Measurements from ENCODE around the gene DNAJB6.

Gene DNAJB6

GRCh38 chr7:157464111-157464970 lies 127.5 kb downstream of the DNAJB6 start:
- Histone ChIP-seq H3K27ac (ENCODE audit: low read depth, low read length) (no peak overlapping the region), H3K4me2 (ENCODE audit: low read depth, low read length, poor library complexity, severe bottlenecking) (no peak overlapping the region), H2AFZ (ENCODE audit: low read depth, low read length, severe bottlenecking) (no peak overlapping the region), H3K36me3 (ENCODE audit: low read length) (no peaks in the 10 kb centered on the region), H3K9me3 (ENCODE audit: insufficient read depth, low read length) (no peaks in the 10 kb centered on the region), H3K79me2 (ENCODE audit: insufficient read depth, low read length) (no peaks in the 10 kb centered on the region), H3K4me3 (ENCODE audit: insufficient read depth, low read length, poor library complexity, severe bottlenecking) (no peak overlapping the region), H3K9ac (ENCODE audit: low read length) (no peak overlapping the region), H3K9me2 (replicated peaks; ENCODE audit: insufficient read depth, low read length) (no peaks in the 10 kb centered on the region), H3F3A (ENCODE audit: insufficient read depth) (no peaks in the 10 kb centered on the region), H4K20me1 (ENCODE audit: low read depth, low read length) (no peaks in the 10 kb centered on the region), H3K27me3 (ENCODE audit: low read length) (no peaks in the 10 kb centered on the region)
- no peak for TF ChIP-seq EZH2phosphoT487 (conservative IDR thresholded peaks at IDR 0.05; ENCODE audit: low read length)
- no peak for TF ChIP-seq CTCF (IDR thresholded peaks at IDR 0.05; ENCODE audit: insufficient read depth, low read length, poor library complexity, severe bottlenecking)

- no peak overlapping the region for H3K9ac ChIP-seq (ENCODE audit: low read length)
- no peak overlapping the region for H3K4me3 ChIP-seq (ENCODE audit: insufficient read depth, low read length, poor library complexity, severe bottlenecking)
- no peaks in the 10 kb centered on the region for H3K36me3 ChIP-seq (ENCODE audit: low read length)
- no peak overlapping the region for H3K27ac ChIP-seq (ENCODE audit: low read depth, low read length)
- no peaks in the 10 kb centered on the region for H3K9me2 ChIP-seq (replicated peaks; ENCODE audit: insufficient read depth, low read length)
- H3K79me2 ChIP-seq (ENCODE audit: insufficient read depth, low read length): no peaks in the 10 kb centered on the region
- H3K9me3 ChIP-seq (ENCODE audit: insufficient read depth, low read length): no peaks in the 10 kb centered on the region
- TF ChIP-seq EZH2phosphoT487 (conservative IDR thresholded peaks at IDR 0.05; ENCODE audit: low read length) (no peak), CTCF (IDR thresholded peaks at IDR 0.05; ENCODE audit: insufficient read depth, low read length, poor library complexity, severe bottlenecking) (no peak)
- no peaks in the 10 kb centered on the region for H4K20me1 ChIP-seq (ENCODE audit: low read depth, low read length)
- H3F3A ChIP-seq (ENCODE audit: insufficient read depth): no peaks in the 10 kb centered on the region
- no peak overlapping the region for H3K4me2 ChIP-seq (ENCODE audit: low read depth, low read length, poor library complexity, severe bottlenecking)
- no peaks in the 10 kb centered on the region for H3K27me3 ChIP-seq (ENCODE audit: low read length)
- no peak overlapping the region for H2AFZ ChIP-seq (ENCODE audit: low read depth, low read length, severe bottlenecking)
Observed at GRCh38 chr7:157464971-157465886, 128.4 kb downstream of the DNAJB6 start.

GRCh38 chr7:157465891-157466866 lies 129.4 kb downstream of the DNAJB6 start:
- no peaks in the 10 kb centered on the region for H3K9me3 ChIP-seq (ENCODE audit: insufficient read depth, low read length)
- H3K9me2 ChIP-seq (replicated peaks; ENCODE audit: insufficient read depth, low read length): no peaks in the 10 kb centered on the region
- no peaks in the 10 kb centered on the region for H3K36me3 ChIP-seq (ENCODE audit: low read length)
- no peaks in the 10 kb centered on the region for H3K27me3 ChIP-seq (ENCODE audit: low read length)
- H3K4me3 ChIP-seq (ENCODE audit: insufficient read depth, low read length, poor library complexity, severe bottlenecking): no peak overlapping the region
- H3K9ac ChIP-seq (ENCODE audit: low read length): no peak overlapping the region
- H3K27ac ChIP-seq (ENCODE audit: low read depth, low read length): no peak overlapping the region
- no peaks in the 10 kb centered on the region for H4K20me1 ChIP-seq (ENCODE audit: low read depth, low read length)
- no peak overlapping the region for H3K4me2 ChIP-seq (ENCODE audit: low read depth, low read length, poor library complexity, severe bottlenecking)
- H3K79me2 ChIP-seq (ENCODE audit: insufficient read depth, low read length): no peaks in the 10 kb centered on the region
- TF ChIP-seq CTCF (IDR thresholded peaks at IDR 0.05; ENCODE audit: insufficient read depth, low read length, poor library complexity, severe bottlenecking) (no peak), EZH2phosphoT487 (conservative IDR thresholded peaks at IDR 0.05; ENCODE audit: low read length) (no peak)
- no peak overlapping the region for H2AFZ ChIP-seq (ENCODE audit: low read depth, low read length, severe bottlenecking)
- no peaks in the 10 kb centered on the region for H3F3A ChIP-seq (ENCODE audit: insufficient read depth)
